Neural cell (in vitro differentiated cells): ENCODE data around the gene AFF2.

Source experiments
- EP300 ChIP-seq: fragments of 450-650 bp; conservative IDR thresholded peaks from 2 replicates; pipeline ENCODE4 v1.6.1; 2014; ENCODE audit warnings: antibody characterized with exemption, mild to moderate bottlenecking, moderate library complexity; ENCODE audit not compliant: poor library complexity, severe bottlenecking
- EZH2 ChIP-seq: fragments of 200-600, 300-800 bp; shearing (Covaris generic), sonication (generic); IDR thresholded peaks from 2 replicates; pipeline ENCODE4 v1.6.1; 2014; ENCODE audit warnings: antibody characterized with exemption, low read length, borderline replicate concordance, mild to moderate bottlenecking; ENCODE audit not compliant: insufficient read depth, poor library complexity, severe bottlenecking
- MXI1 ChIP-seq: fragments of 450-650 bp; conservative IDR thresholded peaks from 2 replicates; pipeline ENCODE4 v1.6.1; 2014; ENCODE audit warnings: antibody characterized with exemption, mild to moderate bottlenecking; ENCODE audit not compliant: poor library complexity, severe bottlenecking
- POLR2AphosphoS5 ChIP-seq: IDR thresholded peaks from 2 replicates; pipeline ENCODE4 v1.6.1; 2012
- TAF1 ChIP-seq: IDR thresholded peaks from 2 replicates; pipeline ENCODE4 v1.6.1; 2012; ENCODE audit warnings: low read depth
- TF ChIP-seq, protein P1 (sequence below): fragments of 450-650 bp; IDR thresholded peaks from 2 replicates; pipeline ENCODE4 v1.5.1; 2014; ENCODE audit warnings: antibody characterized with exemption, mild to moderate bottlenecking, moderate library complexity; ENCODE audit not compliant: poor library complexity, severe bottlenecking
- TF ChIP-seq, protein P2 (sequence below): IDR thresholded peaks from 2 replicates; pipeline ENCODE4 v1.6.1; 2012; ENCODE audit warnings: borderline replicate concordance

DNA sequence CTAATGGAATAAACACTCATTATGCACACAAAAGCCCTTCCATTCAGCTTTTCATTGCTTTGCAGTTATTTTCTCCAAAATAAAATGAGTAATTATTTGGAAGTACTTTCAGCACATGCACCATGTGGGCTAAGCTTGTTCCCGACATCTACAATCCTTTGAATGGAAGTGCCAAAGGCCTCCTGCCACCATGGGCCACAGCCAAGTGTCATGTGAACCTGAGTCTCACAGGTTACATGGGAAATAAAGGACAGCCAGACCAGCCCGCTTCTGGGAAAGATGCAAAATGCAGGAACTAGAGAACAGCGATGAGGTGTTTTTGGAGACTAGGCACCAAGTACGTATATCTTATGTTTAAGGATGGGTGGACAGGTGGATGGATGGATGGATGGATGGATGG lies 181.8 kb downstream of the AFF2 start:
- TF ChIP-seq, protein P1, sequence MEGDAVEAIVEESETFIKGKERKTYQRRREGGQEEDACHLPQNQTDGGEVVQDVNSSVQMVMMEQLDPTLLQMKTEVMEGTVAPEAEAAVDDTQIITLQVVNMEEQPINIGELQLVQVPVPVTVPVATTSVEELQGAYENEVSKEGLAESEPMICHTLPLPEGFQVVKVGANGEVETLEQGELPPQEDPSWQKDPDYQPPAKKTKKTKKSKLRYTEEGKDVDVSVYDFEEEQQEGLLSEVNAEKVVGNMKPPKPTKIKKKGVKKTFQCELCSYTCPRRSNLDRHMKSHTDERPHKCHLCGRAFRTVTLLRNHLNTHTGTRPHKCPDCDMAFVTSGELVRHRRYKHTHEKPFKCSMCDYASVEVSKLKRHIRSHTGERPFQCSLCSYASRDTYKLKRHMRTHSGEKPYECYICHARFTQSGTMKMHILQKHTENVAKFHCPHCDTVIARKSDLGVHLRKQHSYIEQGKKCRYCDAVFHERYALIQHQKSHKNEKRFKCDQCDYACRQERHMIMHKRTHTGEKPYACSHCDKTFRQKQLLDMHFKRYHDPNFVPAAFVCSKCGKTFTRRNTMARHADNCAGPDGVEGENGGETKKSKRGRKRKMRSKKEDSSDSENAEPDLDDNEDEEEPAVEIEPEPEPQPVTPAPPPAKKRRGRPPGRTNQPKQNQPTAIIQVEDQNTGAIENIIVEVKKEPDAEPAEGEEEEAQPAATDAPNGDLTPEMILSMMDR = no peak
- no peak for TF ChIP-seq MXI1
- no peak for TF ChIP-seq EZH2
- TF ChIP-seq POLR2AphosphoS5 = no peak
- no peak for TF ChIP-seq EP300
- TF ChIP-seq, protein P2, sequence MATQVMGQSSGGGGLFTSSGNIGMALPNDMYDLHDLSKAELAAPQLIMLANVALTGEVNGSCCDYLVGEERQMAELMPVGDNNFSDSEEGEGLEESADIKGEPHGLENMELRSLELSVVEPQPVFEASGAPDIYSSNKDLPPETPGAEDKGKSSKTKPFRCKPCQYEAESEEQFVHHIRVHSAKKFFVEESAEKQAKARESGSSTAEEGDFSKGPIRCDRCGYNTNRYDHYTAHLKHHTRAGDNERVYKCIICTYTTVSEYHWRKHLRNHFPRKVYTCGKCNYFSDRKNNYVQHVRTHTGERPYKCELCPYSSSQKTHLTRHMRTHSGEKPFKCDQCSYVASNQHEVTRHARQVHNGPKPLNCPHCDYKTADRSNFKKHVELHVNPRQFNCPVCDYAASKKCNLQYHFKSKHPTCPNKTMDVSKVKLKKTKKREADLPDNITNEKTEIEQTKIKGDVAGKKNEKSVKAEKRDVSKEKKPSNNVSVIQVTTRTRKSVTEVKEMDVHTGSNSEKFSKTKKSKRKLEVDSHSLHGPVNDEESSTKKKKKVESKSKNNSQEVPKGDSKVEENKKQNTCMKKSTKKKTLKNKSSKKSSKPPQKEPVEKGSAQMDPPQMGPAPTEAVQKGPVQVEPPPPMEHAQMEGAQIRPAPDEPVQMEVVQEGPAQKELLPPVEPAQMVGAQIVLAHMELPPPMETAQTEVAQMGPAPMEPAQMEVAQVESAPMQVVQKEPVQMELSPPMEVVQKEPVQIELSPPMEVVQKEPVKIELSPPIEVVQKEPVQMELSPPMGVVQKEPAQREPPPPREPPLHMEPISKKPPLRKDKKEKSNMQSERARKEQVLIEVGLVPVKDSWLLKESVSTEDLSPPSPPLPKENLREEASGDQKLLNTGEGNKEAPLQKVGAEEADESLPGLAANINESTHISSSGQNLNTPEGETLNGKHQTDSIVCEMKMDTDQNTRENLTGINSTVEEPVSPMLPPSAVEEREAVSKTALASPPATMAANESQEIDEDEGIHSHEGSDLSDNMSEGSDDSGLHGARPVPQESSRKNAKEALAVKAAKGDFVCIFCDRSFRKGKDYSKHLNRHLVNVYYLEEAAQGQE = no peak
- TF ChIP-seq TAF1 = no peak
